GM13976 (cell line): ENCODE measurements around the gene TMEM117.
"Not testable (repeated sequence)": the region's sequence is repeated elsewhere in the genome, so short reads cannot be mapped to it uniquely, and the experiment has no call there.

Source experiments
- DNase-seq: peaks from one replicate; pipeline ENCODE4 v3.0.0; 2012; ENCODE audit warnings: low spot score
- CTCF ChIP-seq: IDR thresholded peaks from 2 replicates; pipeline ENCODE4 v1.5.1; 2012; ENCODE audit warnings: borderline replicate concordance, mild to moderate bottlenecking; ENCODE audit not compliant: insufficient read depth; ENCODE audit errors: extremely low read depth, missing control alignments, control extremely low read depth
- in situ Hi-C: fragments of 300-500 bp; cut with MboI; formaldehyde crosslinking; loops from one replicate; pipeline ENCODE4 v1.12.0; 2022; ENCODE audit warnings: low sequenced_read_pairs, mixed read lengths, inconsistent platforms; ENCODE audit not compliant: unreplicated experiment

Gene TMEM117

GRCh38 chr12:44031472-44032185, 195.7 kb downstream of the TMEM117 start:
- TF ChIP-seq CTCF: no peak
- in situ Hi-C loops: no loop called here
- DNase-seq: no peak

- no peak for TF ChIP-seq CTCF
- in situ Hi-C loops: no loop called here
- DNase-seq: no peak
Measured at GRCh38 chr12:44034906-44035305, 199.0 kb downstream of the TMEM117 start.

GRCh38 chr12:44036875-44037443, 201.1 kb downstream of the TMEM117 start:
- no peak for DNase-seq
- in situ Hi-C loops: no loop called here
- TF ChIP-seq CTCF: no peak

GRCh38 chr12:44038411-44038810, 202.5 kb downstream of the TMEM117 start:
- TF ChIP-seq CTCF: no peak
- in situ Hi-C loops: no loop called here
- DNase-seq: no peak

- in situ Hi-C loops, DNase-seq: not testable (repeated sequence)
Measured at GRCh38 chr12:44044491-44044890, 208.6 kb downstream of the TMEM117 start.

GRCh38 chr12:44046732-44047417, 211.0 kb downstream of the TMEM117 start:
- in situ Hi-C loops: no loop called here
- DNase-seq: no peak
- TF ChIP-seq CTCF: no peak

GRCh38 chr12:44052554-44052953, 216.7 kb downstream of the TMEM117 start:
- in situ Hi-C loops: no loop called here
- no peak for TF ChIP-seq CTCF

More at GRCh38 chr12:44052554-44052953, 216.7 kb downstream of the TMEM117 start:
- no peak for DNase-seq
